Adrenal gland (tissue), 12 donors: ENCODE results near the gene ERF. TPM values are rescaled to one million over a fixed set of nuclear protein-coding genes. Genes with fewer than 3 reads are reported as not detected.

ENCODE experiments used
- DNase-seq, 7 donors: peaks; one replicate each; pipeline ENCODE4 v3.0.0-alpha.2; 2019 to 2020
- H3K27ac ChIP-seq, 5 donors: fragments of 200-600 bp; sonication (generic) in 4 of 5; 1 replicate in 3 of 5; 2 replicates in 2 of 5; pipeline versions ENCODE4 v1.5.1 to v1.8.0; 2016 to 2020; ENCODE audit warnings: mild to moderate bottlenecking in 1 of 5
- H3K27me3 ChIP-seq: fragments of 200-600 bp; 2 replicates; pipeline ENCODE4 v1.8.0; 2021
- H3K36me3 ChIP-seq, 2 donors: fragments of 200-600 bp; replicated peaks in 1 of 2; 1 replicate in 1 of 2; 2 replicates in 1 of 2; pipeline versions ENCODE4 v1.5.1 to v1.8.0; 2018 to 2022
- H3K4me1 ChIP-seq, 2 donors: fragments of 200-600 bp; replicated peaks in 1 of 2; 1 replicate in 1 of 2; 2 replicates in 1 of 2; pipeline versions ENCODE4 v1.5.1 to v1.8.0; 2018 to 2021
- H3K4me3 ChIP-seq, 4 donors: fragments of 200-600 bp; sonication (generic) in 3 of 4; one replicate each; pipeline ENCODE4 v1.5.1; 2016 to 2018
- H3K9me3 ChIP-seq, 3 donors: fragments of 200-600 bp; sonication (generic) in 1 of 3; replicated peaks in 1 of 3; 1 replicate in 2 of 3; 2 replicates in 1 of 3; pipeline versions ENCODE4 v1.5.1 to v1.8.0; 2016 to 2021
- POLR2A ChIP-seq, 2 donors: fragments of 450-650 bp; IDR thresholded peaks; one replicate each; pipeline ENCODE4 v1.6.1; 2017; ENCODE audit warnings: antibody characterized with exemption in 2 of 2, mild to moderate bottlenecking in 2 of 2, moderate library complexity in 1 of 2
- WGBS, 4 donors: extraction: QIAGEN DNeasy Blood & Tissue Kit in 2 of 4; methylation state at CpG; one replicate each; pipeline versions ENCODE4 v1.1.5 to v1.1.7; 2013 to 2017; 5-methylcytosine and 5-hydroxymethylcytosine counted together
- intact Hi-C, 2 donors: fragments of 100-400 bp; cut with DNase I; formaldehyde crosslinking; loops; one replicate each; pipeline versions ENCODE4 v1.14.1 to v1.15.0; 2022 to 2023
- polyA plus RNA-seq, 3 donors: library from polyadenylated mRNA; stranded (reverse); fragments of 200-250 nt in 2 of 3; fragments of 350-450 nt in 1 of 3; fragmentation: Illumina TruSeq in 1 of 3; extraction: RNeasy Lipid Tissue Mini Kit (QIAGEN cat#74804) in 1 of 3; gene quantifications; one replicate each; pipeline ENCODE4 v1.2.3, GENCODE V29; 2013 to 2014
- total RNA-seq, 9 donors: library from RNA; depleted of rRNA in 4 of 9; stranded (reverse); fragments of >200 nt in 4 of 9; fragments of 120-200 nt in 1 of 9; fragmentation: NEBNext Ultra II Directional in 1 of 9; extraction: Animal tissue kit (Norgen Biotek cat#: 25700) in 1 of 9; gene quantifications; one replicate each; pipeline versions ENCODE4 v1.1.0 to v1.2.4, GENCODE V29; 2013 to 2023
- TF ChIP-seq, protein P1 (sequence below), 6 experiments: fragments of 450-650 bp in 4 of 6; fragments of 200-600 bp in 2 of 6; sonication (generic) in 1 of 6; IDR thresholded peaks; 1 replicate in 5 of 6; 2 replicates in 1 of 6; pipeline versions ENCODE4 v1.5.1 to v1.8.0; 2016 to 2021; ENCODE audit warnings: antibody characterized with exemption in 6 of 6, mild to moderate bottlenecking in 2 of 6, moderate library complexity in 1 of 6
- donor health status: healthy with polysubstance abuse.
- donor health status: Bipolar disorder and iron deficiency.
- donor health status: DM: yes; HTN: yes; CAD: no.
- donor health status: DM: no; HTN: no; CAD: no.
- donor health status: DM: no; HTN: no; CAD: no.
- donor health status: DM: yes; HTN: yes; CAD: no.

Gene ERF
- total and polyA plus RNA-seq, 12 donors, result 11.4 to 147 (median 52.4) TPM

DNA sequence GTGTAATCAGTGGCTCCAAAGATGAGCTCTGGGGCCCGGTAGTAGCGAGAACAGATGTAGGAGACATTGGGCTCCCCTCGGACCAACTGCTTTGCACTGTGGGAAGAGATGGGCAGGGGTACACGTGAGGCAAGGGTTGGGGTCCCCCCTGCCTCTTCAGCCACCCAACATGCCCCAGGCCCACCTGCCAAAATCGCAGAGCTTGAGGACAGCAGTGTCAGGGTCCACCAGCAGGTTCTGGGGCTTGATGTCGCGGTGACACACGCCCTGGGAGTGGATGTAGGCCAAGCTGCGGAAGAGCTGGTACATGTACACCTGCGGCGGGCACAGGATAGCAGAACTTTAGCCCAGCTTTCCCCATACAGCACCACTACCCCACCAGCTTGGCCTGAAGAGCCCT lies 20.6 kb downstream of the ERF start:
- intact Hi-C loops, result loop anchor here in 1 of 2 donors (10.0 kb wide), 1 partner anchor 100 kb away; the partner anchor contains the start of gene POU2F2
- WGBS, 4 donors, result 92 to 94% (median 93%) methylated on average over 5 to 11 of the region's 11 CpGs

DNA sequence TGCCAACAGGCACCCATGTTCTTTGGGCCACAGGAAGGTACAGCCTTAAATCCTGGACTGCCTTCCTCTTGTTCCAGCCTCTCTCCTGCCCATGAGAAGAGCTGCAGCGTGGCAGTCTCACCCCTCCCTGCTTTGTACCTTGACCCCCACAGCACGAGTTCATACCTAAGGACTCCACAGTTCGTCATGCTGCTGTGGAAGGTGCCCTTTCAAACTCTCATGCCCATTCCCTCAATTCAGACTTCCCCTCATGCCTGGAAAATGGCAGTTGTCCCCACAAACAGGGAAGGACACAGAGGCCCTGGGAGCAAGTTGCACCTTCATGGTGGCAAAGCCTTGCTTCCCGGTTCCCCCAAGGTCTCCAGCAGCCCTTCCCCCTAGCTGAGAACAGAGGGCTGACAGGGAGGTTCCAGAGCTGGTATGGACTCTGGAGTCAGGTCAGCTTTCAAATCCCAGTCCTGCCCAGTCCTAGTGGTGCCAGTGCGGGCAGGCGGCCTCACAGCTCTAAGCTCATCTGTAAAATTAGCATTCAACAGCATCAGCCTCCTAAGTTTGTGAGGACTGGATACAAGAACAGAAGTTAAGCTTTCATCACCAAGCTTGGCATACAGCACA lies 21.1 kb downstream of the ERF start:
- H3K9me3 ChIP-seq, result no peaks in the 10 kb centered on the region
- peaks cover 0 to 78% of the 10 kb centered on the region in 2 donors for H3K36me3 ChIP-seq
- DNase-seq, result no peak
- peaks cover 6 to 11% of the 10 kb centered on the region in 2 donors for H3K4me1 ChIP-seq
- H3K27ac ChIP-seq, result peak overlapping the region in 1 of 5 donors; percentile 61
- H3K27me3 ChIP-seq, result no peaks in the 10 kb centered on the region
- TF ChIP-seq, protein P1, sequence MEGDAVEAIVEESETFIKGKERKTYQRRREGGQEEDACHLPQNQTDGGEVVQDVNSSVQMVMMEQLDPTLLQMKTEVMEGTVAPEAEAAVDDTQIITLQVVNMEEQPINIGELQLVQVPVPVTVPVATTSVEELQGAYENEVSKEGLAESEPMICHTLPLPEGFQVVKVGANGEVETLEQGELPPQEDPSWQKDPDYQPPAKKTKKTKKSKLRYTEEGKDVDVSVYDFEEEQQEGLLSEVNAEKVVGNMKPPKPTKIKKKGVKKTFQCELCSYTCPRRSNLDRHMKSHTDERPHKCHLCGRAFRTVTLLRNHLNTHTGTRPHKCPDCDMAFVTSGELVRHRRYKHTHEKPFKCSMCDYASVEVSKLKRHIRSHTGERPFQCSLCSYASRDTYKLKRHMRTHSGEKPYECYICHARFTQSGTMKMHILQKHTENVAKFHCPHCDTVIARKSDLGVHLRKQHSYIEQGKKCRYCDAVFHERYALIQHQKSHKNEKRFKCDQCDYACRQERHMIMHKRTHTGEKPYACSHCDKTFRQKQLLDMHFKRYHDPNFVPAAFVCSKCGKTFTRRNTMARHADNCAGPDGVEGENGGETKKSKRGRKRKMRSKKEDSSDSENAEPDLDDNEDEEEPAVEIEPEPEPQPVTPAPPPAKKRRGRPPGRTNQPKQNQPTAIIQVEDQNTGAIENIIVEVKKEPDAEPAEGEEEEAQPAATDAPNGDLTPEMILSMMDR (IDR thresholded peaks at IDR 0.05), result no peak
- no peak for TF ChIP-seq POLR2A (IDR thresholded peaks at IDR 0.05)
- no peak overlapping the region for H3K4me3 ChIP-seq
- WGBS, 4 donors, result 52 to 68% (median 60%) methylated on average over 5 to 6 of the region's 6 CpGs
- intact Hi-C loops, result loop anchor here in 1 of 2 donors (10.0 kb wide), 1 partner anchor 99 kb away; the partner anchor contains the start of gene POU2F2

More for the DNA sequence above, 20.6 kb downstream of the ERF start:
- Histone ChIP-seq H3K27me3 (no peaks in the 10 kb centered on the region), H3K4me3 (no peak overlapping the region), H3K4me1 (peaks cover 6 to 11% of the 10 kb centered on the region in 2 donors), H3K27ac (no peak overlapping the region), H3K36me3 (peaks cover 0 to 74% of the 10 kb centered on the region in 2 donors), H3K9me3 (no peaks in the 10 kb centered on the region)
- DNase-seq, result no peak
- TF ChIP-seq, protein P1 (IDR thresholded peaks at IDR 0.05), result no peak
- TF ChIP-seq POLR2A (IDR thresholded peaks at IDR 0.05), result no peak

DNA sequence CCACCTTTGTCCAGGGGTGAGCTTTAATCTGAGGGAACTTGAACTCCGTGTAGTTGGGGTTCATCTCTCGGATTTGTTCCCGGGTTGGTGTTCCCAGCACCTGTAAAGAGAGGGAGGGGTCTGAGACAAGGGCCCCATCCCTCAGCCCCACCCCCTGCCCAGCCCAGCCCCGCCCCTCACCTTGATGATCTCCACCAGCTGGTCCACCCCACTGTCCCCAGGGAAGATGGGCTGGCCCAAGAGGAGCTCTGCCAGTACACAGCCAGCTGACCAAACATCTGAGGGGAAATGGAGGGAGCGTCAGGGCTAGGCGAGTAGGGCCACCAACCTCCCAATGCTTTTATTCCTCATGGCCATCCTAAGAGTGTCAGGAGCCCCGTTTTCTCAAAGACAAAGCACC lies 21.8 kb downstream of the ERF start:
- DNase-seq, result no peak
- H3K27me3 ChIP-seq, result no peaks in the 10 kb centered on the region
- intact Hi-C loops, result loop anchor here in 1 of 2 donors (10.0 kb wide), 1 partner anchor 98 kb away; the partner anchor contains the start of gene POU2F2
- no peaks in the 10 kb centered on the region for H3K9me3 ChIP-seq
- peaks cover 6 to 11% of the 10 kb centered on the region in 2 donors for H3K4me1 ChIP-seq
- H3K36me3 ChIP-seq, result peaks cover 0 to 79% of the 10 kb centered on the region in 2 donors
- no peak for TF ChIP-seq POLR2A (IDR thresholded peaks at IDR 0.05)
- TF ChIP-seq, protein P1 (IDR thresholded peaks at IDR 0.05), result no peak
- H3K4me3 ChIP-seq, result no peak overlapping the region
- WGBS, 4 donors, result 73 to 81% (median 74%) methylated on average over 2 to 7 of the region's 7 CpGs
- H3K27ac ChIP-seq, result peak overlapping the region in 1 of 5 donors; percentile 61

DNA sequence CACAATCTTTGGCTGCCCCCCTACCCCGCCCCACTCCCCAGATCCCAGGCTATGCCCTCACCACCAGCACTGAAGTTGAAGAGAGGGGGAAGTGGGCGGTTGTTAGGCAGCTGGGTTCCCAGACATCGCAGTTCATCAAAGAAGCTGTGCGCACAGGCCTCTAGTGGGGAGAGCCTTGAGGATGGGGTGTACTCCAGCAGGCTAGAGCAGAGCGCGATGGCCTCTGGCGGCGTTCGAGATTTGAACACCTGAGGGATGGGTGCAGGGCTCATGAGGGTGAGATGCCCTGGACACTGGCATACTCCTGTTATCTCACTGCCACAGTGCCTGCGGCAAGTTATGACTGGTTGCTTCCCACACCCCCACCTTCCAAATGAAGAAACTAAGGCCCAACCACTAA lies 22.5 kb downstream of the ERF start:
- intact Hi-C loops, result loop anchor here in 1 of 2 donors (10.0 kb wide), 1 partner anchor 98 kb away; the partner anchor contains the start of gene POU2F2
- WGBS, 4 donors, result 93 to 100% (median 95%) methylated on average over 10 of the region's 10 CpGs
- peaks cover 0 to 86% of the 10 kb centered on the region in 2 donors for H3K36me3 ChIP-seq

More for the DNA sequence above, 22.5 kb downstream of the ERF start:
- H3K27me3 ChIP-seq, result no peaks in the 10 kb centered on the region
- TF ChIP-seq POLR2A (IDR thresholded peaks at IDR 0.05), result no peak
- TF ChIP-seq, protein P1 (IDR thresholded peaks at IDR 0.05), result no peak
- H3K4me1 ChIP-seq, result peaks cover 6 to 11% of the 10 kb centered on the region in 2 donors
- H3K9me3 ChIP-seq, result no peaks in the 10 kb centered on the region
- no peak overlapping the region for H3K4me3 ChIP-seq
- H3K27ac ChIP-seq, result no peak overlapping the region
- DNase-seq, result no peak
